Sigmoid colon (tissue), 7 donors: ENCODE data around the gene DPRX. TPM values are rescaled to one million over a fixed set of nuclear protein-coding genes. Genes with fewer than 3 reads are reported as not detected.

Experiments used
- DNase-seq: peaks from one replicate; pipeline ENCODE4 v3.0.0-alpha.2; 2019
- H3K27ac ChIP-seq, 4 donors: fragments of 200-600 bp; sonication (generic); one replicate each; pipeline ENCODE4 v1.5.1; 2016 to 2019; ENCODE audit warnings: mild to moderate bottlenecking in 1 of 4
- H3K27me3 ChIP-seq, 3 donors: fragments of 200-600 bp; sonication (generic); one replicate each; pipeline ENCODE4 v1.5.1; 2019; ENCODE audit warnings: mild to moderate bottlenecking in 1 of 3
- H3K36me3 ChIP-seq, 4 donors: fragments of 200-600 bp; sonication (generic); one replicate each; pipeline ENCODE4 v1.5.1; 2016 to 2019
- H3K4me1 ChIP-seq, 4 donors: fragments of 200-600 bp; sonication (generic); one replicate each; pipeline ENCODE4 v1.5.1; 2017 to 2019
- H3K4me3 ChIP-seq, 4 donors: fragments of 200-600 bp; sonication (generic); one replicate each; pipeline ENCODE4 v1.5.1; 2017 to 2019; ENCODE audit warnings: mild to moderate bottlenecking in 2 of 4, moderate library complexity in 1 of 4
- H3K9me3 ChIP-seq, 4 donors: fragments of 200-600 bp in 3 of 4; sonication (generic) in 3 of 4; one replicate each; pipeline versions ENCODE4 v1.5.1 to v1.6.1; 2013 to 2019
- EP300 ChIP-seq, 4 donors: sonication (generic); formaldehyde crosslinking; IDR thresholded peaks; one replicate each; pipeline ENCODE4 v1.6.1; 2017; ENCODE audit warnings: antibody characterized with exemption in 4 of 4
- POLR2A ChIP-seq, 2 donors: fragments of 450-650 bp; IDR thresholded peaks; one replicate each; pipeline ENCODE4 v1.6.1; 2016; ENCODE audit warnings: antibody characterized with exemption in 2 of 2, mild to moderate bottlenecking in 2 of 2, moderate library complexity in 2 of 2
- POLR2AphosphoS5 ChIP-seq, 4 donors: sonication (generic); formaldehyde crosslinking; IDR thresholded peaks; one replicate each; pipeline ENCODE4 v1.6.1; 2017; ENCODE audit warnings: antibody characterized with exemption in 4 of 4
- WGBS, 2 donors: extraction: QIAGEN DNeasy Blood & Tissue Kit; methylation state at CpG; one replicate each; pipeline ENCODE4 v1.1.7; 2013; 5-methylcytosine and 5-hydroxymethylcytosine counted together
- intact Hi-C: fragments of 100-400 bp; cut with DNase I; formaldehyde crosslinking; loops from one replicate; pipeline ENCODE4 v1.15.1; 2023
- polyA plus RNA-seq, 3 donors: library from polyadenylated mRNA; stranded (reverse); fragments of 200-250 nt; gene quantifications; one replicate each; pipeline ENCODE4 v1.2.3, GENCODE V29; 2013
- total RNA-seq, 4 donors: library from RNA; depleted of rRNA; stranded (reverse); fragments of >200 nt; gene quantifications; one replicate each; pipeline ENCODE4 v1.1.0, GENCODE V29; 2016
- TF ChIP-seq, protein P1 (sequence below), 4 experiments: fragments of 450-650 bp in 3 of 4; fragments of 200-600 bp in 1 of 4; IDR thresholded peaks; one replicate each; pipeline ENCODE4 v1.5.1; 2016 to 2019; ENCODE audit warnings: antibody characterized with exemption in 4 of 4, mild to moderate bottlenecking in 3 of 4, moderate library complexity in 2 of 4
- donor health status: healthy with polysubstance abuse.
- donor health status: Bipolar disorder and iron deficiency.
- donor health status: healthy.

Gene DPRX
- total and polyA plus RNA-seq, 7 donors, result not detected

DNA sequence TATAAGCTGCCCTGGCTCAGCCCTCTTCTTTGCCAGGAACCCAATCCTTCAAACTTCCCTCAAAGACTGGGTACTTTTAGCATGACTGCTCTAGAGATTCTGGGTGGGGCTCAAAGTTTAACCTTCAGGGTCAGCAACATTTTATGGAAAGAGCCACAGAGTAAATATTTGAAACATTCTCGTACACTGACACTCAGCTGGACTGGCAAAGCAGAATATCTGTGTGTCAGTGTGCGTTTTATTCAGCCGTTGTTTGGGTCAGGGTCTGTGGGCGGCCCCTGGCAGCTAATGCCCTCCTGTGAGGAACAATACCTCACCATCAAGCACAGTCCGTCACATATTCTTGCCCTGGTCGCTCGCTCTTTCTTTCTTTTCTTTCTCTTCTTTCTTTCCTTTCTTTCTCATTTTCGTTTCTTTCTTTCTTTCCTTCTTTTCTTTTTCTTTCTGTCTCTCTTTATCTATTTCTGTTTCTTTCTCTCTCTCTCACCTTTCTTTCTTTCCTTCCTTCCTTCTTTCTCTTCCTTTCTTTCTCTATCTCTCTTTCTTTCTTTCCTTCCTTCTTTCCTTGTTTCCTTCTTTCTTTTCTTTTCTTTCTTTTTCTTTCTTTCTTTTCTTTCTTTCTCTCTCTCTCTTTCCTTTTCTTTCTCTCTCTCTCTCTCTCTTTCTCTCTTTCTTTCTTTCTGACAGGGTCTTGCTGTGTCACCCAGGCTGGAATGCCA lies 10.7 kb downstream of the DPRX start:
- H3K36me3 ChIP-seq, result no peaks in the 10 kb centered on the region
- DNase-seq, result no peak
- H3K4me3 ChIP-seq, result no peak overlapping the region
- H3K4me1 ChIP-seq, result no peaks in the 10 kb centered on the region
- WGBS, 2 donors, result 41 to 73% methylated on average over 8 of the region's 8 CpGs
- intact Hi-C loops, result no loop called here
- no peaks in the 10 kb centered on the region for H3K9me3 ChIP-seq
- peaks cover 0 to 2% (median 0%) of the 10 kb centered on the region in 3 donors for H3K27me3 ChIP-seq
- H3K27ac ChIP-seq, result no peak overlapping the region
- TF ChIP-seq, protein P1, sequence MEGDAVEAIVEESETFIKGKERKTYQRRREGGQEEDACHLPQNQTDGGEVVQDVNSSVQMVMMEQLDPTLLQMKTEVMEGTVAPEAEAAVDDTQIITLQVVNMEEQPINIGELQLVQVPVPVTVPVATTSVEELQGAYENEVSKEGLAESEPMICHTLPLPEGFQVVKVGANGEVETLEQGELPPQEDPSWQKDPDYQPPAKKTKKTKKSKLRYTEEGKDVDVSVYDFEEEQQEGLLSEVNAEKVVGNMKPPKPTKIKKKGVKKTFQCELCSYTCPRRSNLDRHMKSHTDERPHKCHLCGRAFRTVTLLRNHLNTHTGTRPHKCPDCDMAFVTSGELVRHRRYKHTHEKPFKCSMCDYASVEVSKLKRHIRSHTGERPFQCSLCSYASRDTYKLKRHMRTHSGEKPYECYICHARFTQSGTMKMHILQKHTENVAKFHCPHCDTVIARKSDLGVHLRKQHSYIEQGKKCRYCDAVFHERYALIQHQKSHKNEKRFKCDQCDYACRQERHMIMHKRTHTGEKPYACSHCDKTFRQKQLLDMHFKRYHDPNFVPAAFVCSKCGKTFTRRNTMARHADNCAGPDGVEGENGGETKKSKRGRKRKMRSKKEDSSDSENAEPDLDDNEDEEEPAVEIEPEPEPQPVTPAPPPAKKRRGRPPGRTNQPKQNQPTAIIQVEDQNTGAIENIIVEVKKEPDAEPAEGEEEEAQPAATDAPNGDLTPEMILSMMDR (IDR thresholded peaks at IDR 0.05), result no peak
- TF ChIP-seq EP300 (IDR thresholded peaks at IDR 0.05) (no peak), POLR2AphosphoS5 (IDR thresholded peaks at IDR 0.05) (no peak), POLR2A (IDR thresholded peaks at IDR 0.05) (no peak)

DNA sequence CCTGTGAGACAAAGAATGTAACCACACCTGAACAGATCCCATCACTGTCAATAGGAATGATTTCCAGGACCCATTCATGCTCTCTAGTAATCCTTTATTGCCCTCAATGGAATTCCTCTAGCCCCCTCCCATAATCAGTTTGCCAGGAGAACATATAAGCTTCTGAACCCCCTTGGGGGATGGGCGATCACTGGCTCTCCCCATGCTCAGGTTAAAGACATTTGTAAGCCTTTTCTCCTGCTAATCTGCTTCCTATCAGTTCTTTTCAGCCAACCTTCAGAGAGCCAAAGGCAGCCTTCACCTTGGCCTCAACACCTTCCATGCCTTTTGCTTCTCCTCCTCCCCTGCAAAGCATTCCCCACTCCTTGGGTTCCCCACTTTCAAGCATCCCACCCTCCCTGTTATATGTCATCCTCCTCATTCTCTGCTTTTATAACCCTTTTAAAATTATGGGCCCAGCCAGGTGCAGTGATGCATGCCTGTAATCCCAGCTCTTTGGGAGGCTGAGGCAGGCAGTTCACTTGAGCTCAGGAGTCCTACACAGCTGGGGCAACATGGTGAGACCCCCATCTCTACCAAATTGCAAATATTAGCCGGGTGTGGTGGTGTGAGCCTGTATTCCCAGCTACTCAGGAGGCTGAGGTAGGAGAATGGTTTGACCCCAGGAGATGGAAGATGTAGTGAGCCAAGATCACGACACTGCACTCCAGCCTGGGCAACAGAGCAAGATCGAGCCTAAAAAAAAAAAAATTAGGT lies 12.4 kb downstream of the DPRX start:
- WGBS, 2 donors, result 67 to 73% methylated on average over 4 of the region's 4 CpGs
- Histone ChIP-seq H3K4me1 (no peaks in the 10 kb centered on the region), H3K36me3 (no peaks in the 10 kb centered on the region), H3K9me3 (peaks cover 0 to 3% (median 1%) of the 10 kb centered on the region in 4 donors), H3K27me3 (peaks cover 0 to 2% (median 0%) of the 10 kb centered on the region in 3 donors), H3K27ac (no peak overlapping the region), H3K4me3 (no peak overlapping the region)
- intact Hi-C loops, result no loop called here
- TF ChIP-seq POLR2AphosphoS5 (IDR thresholded peaks at IDR 0.05), result no peak
- TF ChIP-seq, protein P1 (IDR thresholded peaks at IDR 0.05), result no peak
- TF ChIP-seq EP300 (IDR thresholded peaks at IDR 0.05), result no peak
- no peak for TF ChIP-seq POLR2A (IDR thresholded peaks at IDR 0.05)
- no peak for DNase-seq

DNA sequence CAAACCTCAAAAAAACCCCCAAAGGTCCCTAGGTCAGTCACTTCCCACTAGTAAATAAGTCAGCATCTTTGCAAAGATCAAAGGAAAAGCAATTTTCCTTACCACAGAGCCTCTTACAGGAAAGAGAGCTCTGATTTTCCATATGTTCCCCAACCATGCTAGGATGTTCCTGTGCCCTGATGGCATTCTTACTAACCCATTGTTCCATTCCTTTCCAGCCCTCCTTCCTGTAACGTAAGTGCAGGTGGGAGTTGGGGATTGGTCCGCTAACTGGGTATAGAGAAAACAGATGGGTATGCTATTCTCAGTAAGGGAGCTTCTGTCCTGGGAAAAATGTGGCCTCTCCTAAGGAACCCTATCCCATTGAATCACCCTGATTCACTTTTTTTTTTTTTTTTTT lies 14.3 kb downstream of the DPRX start:
- WGBS, 2 donors, result 95 to 97% methylated on average over 2 of the region's 2 CpGs
- no peaks in the 10 kb centered on the region for H3K36me3 ChIP-seq
- peaks cover 0 to 2% (median 0%) of the 10 kb centered on the region in 3 donors for H3K27me3 ChIP-seq
- no peak for DNase-seq
- no peak for TF ChIP-seq POLR2AphosphoS5 (IDR thresholded peaks at IDR 0.05)
- TF ChIP-seq, protein P1 (IDR thresholded peaks at IDR 0.05), result no peak
- H3K4me1 ChIP-seq, result no peaks in the 10 kb centered on the region
- peaks cover 0 to 16% (median 5%) of the 10 kb centered on the region in 4 donors for H3K9me3 ChIP-seq
- H3K4me3 ChIP-seq, result no peak overlapping the region
- no peak overlapping the region for H3K27ac ChIP-seq
- intact Hi-C loops, result no loop called here

DNA sequence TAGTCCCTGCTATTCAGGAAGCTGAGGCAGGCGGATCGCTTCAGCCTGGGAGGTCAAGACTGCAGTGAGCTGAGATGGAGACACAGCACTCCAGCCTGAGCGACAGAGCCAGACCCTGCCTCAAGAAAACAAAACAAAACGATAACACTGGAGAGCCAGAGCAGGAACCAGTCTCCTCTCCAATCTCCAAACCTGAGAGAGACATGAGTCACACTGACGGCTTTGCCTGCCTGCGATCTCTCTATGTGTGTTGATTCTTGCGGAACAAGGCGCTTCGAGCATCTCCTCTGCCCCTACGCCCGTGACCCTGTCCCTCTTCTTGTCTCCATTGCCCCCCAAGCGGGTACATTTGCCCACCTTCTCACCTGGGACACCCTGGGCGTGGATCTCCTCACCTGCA lies 15.6 kb downstream of the DPRX start:
- no peak for DNase-seq
- WGBS, 2 donors, result 93 to 96% methylated on average over 13 of the region's 13 CpGs
- Histone ChIP-seq H3K4me3 (no peak overlapping the region), H3K4me1 (no peaks in the 10 kb centered on the region), H3K36me3 (no peaks in the 10 kb centered on the region), H3K9me3 (peaks cover 0 to 16% (median 5%) of the 10 kb centered on the region in 4 donors), H3K27me3 (peaks cover 0 to 2% (median 0%) of the 10 kb centered on the region in 3 donors), H3K27ac (no peak overlapping the region)
- no peak for TF ChIP-seq POLR2A (IDR thresholded peaks at IDR 0.05)
- TF ChIP-seq, protein P1 (IDR thresholded peaks at IDR 0.05), result no peak
- intact Hi-C loops, result no loop called here
